GM23338 (cell line): ENCODE measurements around the gene ATIC. TPM values are rescaled to one million over a fixed set of nuclear protein-coding genes. Genes with fewer than 3 reads are reported as not detected.

ENCODE experiments used
- ATAC-seq: fragments of 200-7000 bp; cut with Tn5 transposase; 3 replicates; pipeline ENCODE4 v1.9.1; 2020
- DNase-seq: peaks from one replicate; pipeline ENCODE4 v3.0.0-alpha.2; 2015; ENCODE audit warnings: low spot score
- H2AFZ ChIP-seq: fragments of 200-600 bp; sonication (generic); 2 replicates; pipeline ENCODE4 v1.8.0; 2016; ENCODE audit warnings: antibody characterized with exemption, mild to moderate bottlenecking, moderate library complexity
- H3F3A ChIP-seq: fragments of 200-600 bp; sonication (generic); replicated peaks from 2 replicates; pipeline ENCODE4 v1.8.0; 2017; ENCODE audit warnings: antibody characterized with exemption, mixed run types, low read depth
- H3K27ac ChIP-seq: fragments of 200-600 bp; sonication (generic); 2 replicates; pipeline ENCODE4 v1.6.1; 2016; ENCODE audit warnings: low read depth
- H3K27me3 ChIP-seq: fragments of 200-600 bp; sonication (generic); 2 replicates; pipeline ENCODE4 v1.8.0; 2016; ENCODE audit warnings: mild to moderate bottlenecking, mixed run types, moderate library complexity; ENCODE audit not compliant: insufficient read depth
- H3K36me3 ChIP-seq: fragments of 200-600 bp; sonication (generic); 2 replicates; pipeline ENCODE4 v1.8.0; 2016; ENCODE audit warnings: mild to moderate bottlenecking; ENCODE audit not compliant: insufficient read depth
- H3K4me1 ChIP-seq: fragments of 200-600 bp; sonication (generic); 2 replicates; pipeline ENCODE4 v1.8.0; 2016; ENCODE audit warnings: mild to moderate bottlenecking, moderate library complexity; ENCODE audit not compliant: insufficient read depth
- H3K4me2 ChIP-seq: fragments of 200-600 bp; sonication (generic); 2 replicates; pipeline ENCODE4 v1.7.1; 2017; ENCODE audit warnings: mixed run types
- H3K4me3 ChIP-seq: fragments of 200-600 bp; sonication (generic); 2 replicates; pipeline ENCODE4 v1.6.1; 2016; ENCODE audit warnings: mixed run types
- H3K79me2 ChIP-seq: fragments of 200-600 bp; sonication (generic); replicated peaks from 2 replicates; pipeline ENCODE4 v1.8.0; 2017; ENCODE audit warnings: mild to moderate bottlenecking; ENCODE audit not compliant: insufficient read depth
- H3K9me2 ChIP-seq: fragments of 200-600 bp; sonication (generic); 2 replicates; pipeline ENCODE4 v1.8.0; 2017; ENCODE audit not compliant: insufficient read depth
- H4K20me1 ChIP-seq: fragments of 200-600 bp; sonication (generic); replicated peaks from 2 replicates; pipeline ENCODE4 v1.8.0; 2017; ENCODE audit warnings: mild to moderate bottlenecking; ENCODE audit not compliant: insufficient read depth
- H3K27ac Mint-ChIP-seq: 2 replicates; pipeline ENCODE4 v1.8.0; 2020; ENCODE audit warnings: inconsistent platforms, mild to moderate bottlenecking, moderate library complexity, mixed read lengths
- H3K27me3 Mint-ChIP-seq: 3 replicates; pipeline ENCODE4 v1.8.0; 2022; ENCODE audit warnings: low read depth, mild to moderate bottlenecking, moderate library complexity, mixed read lengths, inconsistent platforms; ENCODE audit not compliant: insufficient read depth, poor library complexity
- H3K36me3 Mint-ChIP-seq: 3 replicates; pipeline ENCODE4 v1.8.0; 2021; ENCODE audit warnings: low read depth, mild to moderate bottlenecking, inconsistent platforms, moderate library complexity, mixed read lengths
- H3K4me1 Mint-ChIP-seq: 3 replicates; pipeline ENCODE4 v1.8.0; 2020; ENCODE audit warnings: mild to moderate bottlenecking, inconsistent platforms, mixed read lengths
- H3K4me3 Mint-ChIP-seq: 3 replicates; pipeline ENCODE4 v1.8.0; 2021; ENCODE audit warnings: moderate library complexity, mild to moderate bottlenecking, inconsistent platforms, mixed read lengths
- H3K9me3 Mint-ChIP-seq: 3 replicates; pipeline ENCODE4 v1.8.0; 2020; ENCODE audit warnings: moderate library complexity, mild to moderate bottlenecking, inconsistent platforms, mixed read lengths
- CREB1 ChIP-seq: fragments of 250-450 bp; sonication (Bioruptor Pico); IDR thresholded peaks from 2 replicates; pipeline ENCODE4 v1.5.0; 2020; ENCODE audit warnings: low read depth, mild to moderate bottlenecking, moderate library complexity
- EZH2 ChIP-seq: fragments of 200-600 bp; sonication (generic); IDR thresholded peaks from one replicate; pipeline ENCODE4 v1.8.0; 2017; ENCODE audit warnings: antibody characterized with exemption, mild to moderate bottlenecking, low read depth; ENCODE audit not compliant: unreplicated experiment
- EZH2phosphoT487 ChIP-seq: fragments of 200-600 bp; sonication (generic); IDR thresholded peaks from one replicate; pipeline ENCODE4 v1.8.1; 2018; ENCODE audit warnings: antibody characterized with exemption; ENCODE audit not compliant: unreplicated experiment
- JUNB ChIP-seq: IDR thresholded peaks from one replicate; pipeline ENCODE4 v1.6.1; 2016; ENCODE audit warnings: antibody characterized with exemption; ENCODE audit not compliant: unreplicated experiment
- REST ChIP-seq: IDR thresholded peaks from one replicate; pipeline ENCODE4 v1.6.1; 2018; ENCODE audit warnings: antibody characterized with exemption; ENCODE audit not compliant: unreplicated experiment
- STAT1 ChIP-seq: IDR thresholded peaks from one replicate; pipeline ENCODE4 v1.6.1; 2016; ENCODE audit warnings: antibody characterized with exemption; ENCODE audit not compliant: unreplicated experiment
- ZNF114 ChIP-seq: fragments of 250-450 bp; sonication (Bioruptor Pico); IDR thresholded peaks from 2 replicates; pipeline ENCODE4 v1.5.0; 2020; ENCODE audit warnings: mild to moderate bottlenecking, moderate library complexity
- ZNF331 ChIP-seq: fragments of 250-450 bp; sonication (Bioruptor Pico); IDR thresholded peaks from 2 replicates; pipeline ENCODE4 v1.5.0; 2020; ENCODE audit warnings: low read depth, mild to moderate bottlenecking, moderate library complexity
- polyA plus RNA-seq: library from polyadenylated mRNA; unstranded; fragments of >200 nt; fragmentation: Nextera tagmentation; extraction: Ambion mirVana; gene quantifications from 2 replicates; pipeline ENCODE4 v1.2.1, GENCODE V29; 2016
- total RNA-seq: library from RNA; depleted of rRNA; stranded (reverse); fragments of >200 nt; shearing (Covaris generic); gene quantifications from 2 replicates; pipeline ENCODE4 v1.2.3, GENCODE V29; 2014
- TF ChIP-seq, protein P1 (sequence below): IDR thresholded peaks from 2 replicates; pipeline ENCODE4 v1.6.1; 2016; ENCODE audit warnings: antibody characterized with exemption
- TF ChIP-seq, protein P2 (sequence below), 2 experiments: fragments of 200-600 bp in 1 of 2; sonication (generic) in 1 of 2; conservative IDR thresholded peaks; 2 replicates each; pipeline versions ENCODE4 v1.5.1 to v1.6.1; 2016 to 2017; ENCODE audit warnings: antibody characterized with exemption in 2 of 2, low read depth in 2 of 2, mild to moderate bottlenecking in 2 of 2, moderate library complexity in 1 of 2

The ATIC gene
- total and polyA plus RNA-seq, 2 experiments from 2014 or later, result 118 to 185 TPM

DNA sequence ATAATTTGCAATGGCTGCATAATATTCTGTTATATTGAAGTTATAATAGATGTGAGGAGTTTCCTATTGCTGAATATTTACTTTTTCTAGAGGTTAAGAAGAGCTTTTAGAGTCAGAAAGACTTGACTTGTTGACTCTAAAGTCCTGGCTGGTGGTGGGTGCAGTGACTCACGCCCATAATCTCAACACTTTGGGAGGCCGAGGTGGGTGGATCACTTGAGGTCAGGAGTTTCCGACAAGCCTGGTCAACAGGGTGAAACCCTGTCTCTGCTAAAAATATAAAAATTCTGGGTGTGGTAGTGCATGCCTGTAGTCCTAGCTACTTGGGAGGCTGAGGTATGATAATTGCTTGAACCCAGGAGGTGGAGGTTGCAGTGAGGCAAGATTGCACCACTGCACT lies 33.9 kb upstream of the ATIC start:
- Histone ChIP-seq H3K27me3 (no peaks in the 10 kb centered on the region), H3K4me1 (no peaks in the 10 kb centered on the region), H3F3A (no peaks in the 10 kb centered on the region), H3K4me3 (no peak overlapping the region), H2AFZ (no peak overlapping the region), H3K27ac (no peak overlapping the region), H3K9me2 (peaks cover 3% of the 10 kb centered on the region; the same call in 1 of the 2 replicates), H3K4me2 (no peak overlapping the region), H3K79me2 (no peaks in the 10 kb centered on the region), H4K20me1 (no peaks in the 10 kb centered on the region), H3K36me3 (no peaks in the 10 kb centered on the region)
- H3K4me1 Mint-ChIP-seq, result no peaks in the 10 kb centered on the region
- H3K9me3 Mint-ChIP-seq, result no peaks in the 10 kb centered on the region
- H3K36me3 Mint-ChIP-seq, result no peaks in the 10 kb centered on the region
- no peak for DNase-seq
- no peaks in the 10 kb centered on the region for H3K27me3 Mint-ChIP-seq
- H3K27ac Mint-ChIP-seq, result no peak overlapping the region
- no peak for ATAC-seq
- no peak overlapping the region for H3K4me3 Mint-ChIP-seq
- no peak for TF ChIP-seq CREB1
- TF ChIP-seq, protein P1, sequence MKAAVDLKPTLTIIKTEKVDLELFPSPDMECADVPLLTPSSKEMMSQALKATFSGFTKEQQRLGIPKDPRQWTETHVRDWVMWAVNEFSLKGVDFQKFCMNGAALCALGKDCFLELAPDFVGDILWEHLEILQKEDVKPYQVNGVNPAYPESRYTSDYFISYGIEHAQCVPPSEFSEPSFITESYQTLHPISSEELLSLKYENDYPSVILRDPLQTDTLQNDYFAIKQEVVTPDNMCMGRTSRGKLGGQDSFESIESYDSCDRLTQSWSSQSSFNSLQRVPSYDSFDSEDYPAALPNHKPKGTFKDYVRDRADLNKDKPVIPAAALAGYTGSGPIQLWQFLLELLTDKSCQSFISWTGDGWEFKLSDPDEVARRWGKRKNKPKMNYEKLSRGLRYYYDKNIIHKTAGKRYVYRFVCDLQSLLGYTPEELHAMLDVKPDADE, result no peak
- TF ChIP-seq REST, result no peak
- no peak for TF ChIP-seq ZNF114 (CRISPR knock-in tag)
- TF ChIP-seq, protein P2, sequence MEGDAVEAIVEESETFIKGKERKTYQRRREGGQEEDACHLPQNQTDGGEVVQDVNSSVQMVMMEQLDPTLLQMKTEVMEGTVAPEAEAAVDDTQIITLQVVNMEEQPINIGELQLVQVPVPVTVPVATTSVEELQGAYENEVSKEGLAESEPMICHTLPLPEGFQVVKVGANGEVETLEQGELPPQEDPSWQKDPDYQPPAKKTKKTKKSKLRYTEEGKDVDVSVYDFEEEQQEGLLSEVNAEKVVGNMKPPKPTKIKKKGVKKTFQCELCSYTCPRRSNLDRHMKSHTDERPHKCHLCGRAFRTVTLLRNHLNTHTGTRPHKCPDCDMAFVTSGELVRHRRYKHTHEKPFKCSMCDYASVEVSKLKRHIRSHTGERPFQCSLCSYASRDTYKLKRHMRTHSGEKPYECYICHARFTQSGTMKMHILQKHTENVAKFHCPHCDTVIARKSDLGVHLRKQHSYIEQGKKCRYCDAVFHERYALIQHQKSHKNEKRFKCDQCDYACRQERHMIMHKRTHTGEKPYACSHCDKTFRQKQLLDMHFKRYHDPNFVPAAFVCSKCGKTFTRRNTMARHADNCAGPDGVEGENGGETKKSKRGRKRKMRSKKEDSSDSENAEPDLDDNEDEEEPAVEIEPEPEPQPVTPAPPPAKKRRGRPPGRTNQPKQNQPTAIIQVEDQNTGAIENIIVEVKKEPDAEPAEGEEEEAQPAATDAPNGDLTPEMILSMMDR (conservative IDR thresholded peaks at IDR 0.05; ENCODE audit: low read depth in 2 of 2), result no peak
- TF ChIP-seq ZNF331 (CRISPR knock-in tag), result no peak
- no peak for TF ChIP-seq STAT1

DNA sequence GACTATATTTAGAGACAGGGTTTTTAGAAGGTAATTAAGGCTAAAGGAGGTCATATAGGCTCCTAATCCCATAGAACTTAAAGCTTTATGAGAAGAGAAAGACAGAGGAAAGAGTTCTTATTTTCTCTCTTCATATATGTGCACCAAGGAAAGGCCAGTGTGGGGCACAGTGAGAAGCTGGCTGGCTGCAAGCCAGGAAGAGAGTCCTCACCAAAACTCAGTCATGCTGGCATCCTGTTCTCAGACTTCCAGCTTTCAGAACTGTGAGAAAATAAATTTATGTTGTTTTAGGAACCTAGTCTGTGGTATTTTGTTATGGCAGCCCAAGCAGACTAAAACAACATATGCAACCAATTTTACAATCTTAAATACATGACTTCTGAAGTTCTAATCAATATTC lies 31.5 kb upstream of the ATIC start:
- no peak overlapping the region for H3K4me2 ChIP-seq
- Mint-ChIP-seq H3K27me3 (no peaks in the 10 kb centered on the region), H3K4me1 (no peaks in the 10 kb centered on the region), H3K36me3 (no peaks in the 10 kb centered on the region), H3K27ac (no peak overlapping the region), H3K4me3 (no peak overlapping the region), H3K9me3 (no peaks in the 10 kb centered on the region; the same call in 2 of the 3 replicates)
- H3K79me2 ChIP-seq, result no peaks in the 10 kb centered on the region
- H3K36me3 ChIP-seq, result no peaks in the 10 kb centered on the region
- H2AFZ ChIP-seq, result no peak overlapping the region
- H3K9me2 ChIP-seq, result peaks cover 3% of the 10 kb centered on the region; the same call in 1 of the 2 replicates
- no peaks in the 10 kb centered on the region for H3K4me1 ChIP-seq
- no peaks in the 10 kb centered on the region for H3F3A ChIP-seq
- DNase-seq (no peak), ATAC-seq (no peak)
- H3K27ac ChIP-seq, result no peak overlapping the region
- no peaks in the 10 kb centered on the region for H3K27me3 ChIP-seq
- no peaks in the 10 kb centered on the region for H4K20me1 ChIP-seq
- no peak overlapping the region for H3K4me3 ChIP-seq
- no peak for TF ChIP-seq JUNB
- TF ChIP-seq, protein P1, result no peak
- no peak for TF ChIP-seq CREB1
- TF ChIP-seq, protein P2 (conservative IDR thresholded peaks at IDR 0.05; ENCODE audit: low read depth in 2 of 2), result no peak
- TF ChIP-seq EZH2phosphoT487, result no peak
- TF ChIP-seq EZH2, result no peak
